Neutrophil (primary cell): ENCODE measurements around the gene CD28.

ENCODE experiments used
- H3K27ac ChIP-seq: fragments of 200-600 bp; sonication (generic); 2 replicates; pipeline ENCODE4 v1.5.1; 2016; ENCODE audit warnings: mild to moderate bottlenecking, moderate library complexity
- H3K27me3 ChIP-seq: fragments of 200-600 bp; sonication (generic); 2 replicates; pipeline ENCODE4 v1.6.0; 2016; ENCODE audit warnings: mild to moderate bottlenecking
- H3K36me3 ChIP-seq: fragments of 200-600 bp; sonication (generic); 2 replicates; pipeline ENCODE4 v1.5.1; 2017
- H3K4me1 ChIP-seq, 2 experiments: fragments of 200-600 bp in 1 of 2; sonication (generic) in 1 of 2; 1 replicate in 1 of 2; 2 replicates in 1 of 2; pipeline versions ENCODE4 v1.5.1 to v1.6.1; 2013 to 2016; ENCODE audit warnings: low read depth in 1 of 2, low read length in 1 of 2, mild to moderate bottlenecking in 1 of 2, moderate library complexity in 1 of 2; ENCODE audit not compliant: control insufficient read depth in 1 of 2, insufficient read depth in 1 of 2
- H3K4me3 ChIP-seq, 2 experiments: fragments of 200-600 bp in 1 of 2; sonication (generic) in 1 of 2; 1 replicate in 1 of 2; 2 replicates in 1 of 2; pipeline ENCODE4 v1.5.1; 2013 to 2016; ENCODE audit warnings: low read depth in 1 of 2, low read length in 1 of 2, mild to moderate bottlenecking in 1 of 2, moderate library complexity in 1 of 2
- H3K9me3 ChIP-seq: fragments of 200-600 bp; sonication (generic); 2 replicates; pipeline ENCODE4 v1.5.1; 2016
- CTCF ChIP-seq: fragments of 200-600 bp; sonication (generic); IDR thresholded peaks from 2 replicates; pipeline ENCODE4 v1.5.1; 2016; ENCODE audit warnings: antibody characterized with exemption

The CD28 gene

GRCh38 chr2:203748331-203749126 lies 42.1 kb downstream of the CD28 start:
- Histone ChIP-seq H3K27me3 (no peaks in the 10 kb centered on the region), H3K36me3 (no peaks in the 10 kb centered on the region), H3K9me3 (no peaks in the 10 kb centered on the region), H3K4me1 (no peaks in the 10 kb centered on the region), H3K27ac (no peak overlapping the region), H3K4me3 (no peak overlapping the region)
- no peak for TF ChIP-seq CTCF

DNA sequence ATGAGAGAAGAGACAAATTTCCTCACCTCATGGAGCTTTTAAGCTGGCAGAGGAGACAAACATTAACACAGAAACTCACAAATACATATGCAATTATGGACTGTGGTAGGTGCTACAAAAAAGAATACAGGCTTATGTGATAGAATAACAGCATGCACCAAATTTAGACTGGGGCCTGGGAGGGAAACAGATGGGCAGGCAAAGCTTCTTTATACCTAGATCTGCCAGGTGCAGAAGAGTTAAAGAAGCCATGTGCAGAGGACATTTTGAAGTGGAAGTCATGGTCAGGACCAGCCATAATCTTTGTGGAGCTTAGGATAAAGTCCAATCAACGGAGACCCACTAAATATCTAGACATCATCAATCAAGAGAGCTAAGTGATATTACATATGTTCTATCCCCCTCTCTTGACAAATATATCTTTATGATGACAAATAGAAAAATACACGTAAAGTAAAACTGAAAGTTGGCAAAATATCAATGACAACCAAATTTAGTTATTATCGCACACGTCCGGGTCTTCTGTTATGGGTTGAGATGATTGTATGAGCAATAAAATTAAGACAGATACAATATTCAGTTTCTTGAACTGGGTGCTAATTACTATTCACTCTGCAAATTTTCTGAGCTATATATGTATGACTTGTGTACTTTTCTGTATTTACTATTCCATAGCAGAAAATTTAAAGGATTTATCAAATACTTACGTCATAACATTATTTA lies 44.1 kb downstream of the CD28 start:
- Histone ChIP-seq H3K9me3 (no peaks in the 10 kb centered on the region), H3K36me3 (no peaks in the 10 kb centered on the region), H3K4me1 (no peaks in the 10 kb centered on the region), H3K27ac (no peak overlapping the region), H3K27me3 (no peaks in the 10 kb centered on the region), H3K4me3 (no peak overlapping the region)
- no peak for TF ChIP-seq CTCF

DNA sequence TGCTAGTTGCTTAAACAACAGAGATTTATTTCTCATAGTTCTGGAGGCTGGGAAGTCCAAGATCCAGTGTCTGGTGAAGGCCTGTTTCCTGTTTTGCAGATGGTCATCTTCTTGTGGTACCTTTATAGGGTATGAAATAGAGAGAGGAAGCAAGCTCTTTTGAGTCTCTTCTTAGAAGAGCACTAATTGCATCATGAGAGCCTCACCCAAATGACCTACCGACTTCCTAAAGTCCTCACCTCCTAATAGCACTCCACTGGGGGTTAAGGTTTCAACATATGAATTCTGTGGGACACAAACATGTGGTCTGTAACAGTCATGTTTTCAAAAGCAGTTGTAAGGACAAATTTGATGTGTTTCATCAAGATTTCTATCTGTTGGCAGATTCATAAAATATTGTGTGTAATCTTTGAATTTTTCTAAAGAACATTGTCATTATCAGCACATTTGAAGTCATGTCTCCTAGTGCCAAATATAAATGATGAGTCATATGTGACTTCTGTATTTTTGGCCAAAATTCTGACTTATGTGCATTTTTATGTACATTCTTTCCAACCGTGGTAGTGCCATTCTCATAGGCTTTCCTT lies 45.3 kb downstream of the CD28 start:
- Histone ChIP-seq H3K27me3 (no peaks in the 10 kb centered on the region), H3K27ac (no peak overlapping the region), H3K4me1 (no peaks in the 10 kb centered on the region), H3K36me3 (no peaks in the 10 kb centered on the region), H3K9me3 (no peaks in the 10 kb centered on the region), H3K4me3 (no peak overlapping the region)
- TF ChIP-seq CTCF, result no peak

DNA sequence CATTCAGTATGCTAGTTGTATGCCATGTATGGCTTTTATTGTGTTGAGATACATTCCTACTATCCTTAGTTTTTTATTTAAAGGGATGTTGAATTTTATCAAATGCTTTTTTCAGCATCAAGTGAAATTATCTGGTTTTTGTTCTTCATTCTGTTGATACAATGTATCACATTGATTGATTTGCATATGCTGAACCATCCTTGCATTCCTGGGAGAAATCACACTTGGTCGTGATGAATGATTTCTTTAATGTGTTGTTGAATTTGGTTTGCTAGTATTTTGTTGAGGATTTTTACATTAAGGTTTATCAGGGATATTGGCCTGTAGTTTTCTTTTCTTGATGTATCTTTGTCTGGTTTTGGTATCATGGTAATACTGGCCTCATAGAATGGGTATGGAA lies 49.7 kb downstream of the CD28 start:
- no peak for TF ChIP-seq CTCF
- H3K4me3 ChIP-seq, result no peak overlapping the region
- H3K4me1 ChIP-seq, result no peaks in the 10 kb centered on the region
- H3K36me3 ChIP-seq, result no peaks in the 10 kb centered on the region
- no peak overlapping the region for H3K27ac ChIP-seq
- no peaks in the 10 kb centered on the region for H3K9me3 ChIP-seq
- H3K27me3 ChIP-seq, result no peaks in the 10 kb centered on the region

- no peaks in the 10 kb centered on the region for H3K4me1 ChIP-seq
- H3K9me3 ChIP-seq, result no peaks in the 10 kb centered on the region
- no peak overlapping the region for H3K27ac ChIP-seq
Observed at GRCh38 chr2:203758841-203759689, 52.6 kb downstream of the CD28 start.

More at GRCh38 chr2:203758841-203759689, 52.6 kb downstream of the CD28 start:
- Histone ChIP-seq H3K27me3 (no peaks in the 10 kb centered on the region), H3K36me3 (no peaks in the 10 kb centered on the region), H3K4me3 (no peak overlapping the region)
- no peak for TF ChIP-seq CTCF
